Adrenal gland (tissue), 12 donors: ENCODE data around the gene SIRPB2. TPM values are rescaled to one million over a fixed set of nuclear protein-coding genes. Genes with fewer than 3 reads are reported as not detected.

Source experiments
- DNase-seq, 7 donors: peaks; one replicate each; pipeline ENCODE4 v3.0.0-alpha.2; 2019 to 2020
- H3K27ac ChIP-seq, 5 donors: fragments of 200-600 bp; sonication (generic) in 4 of 5; 1 replicate in 3 of 5; 2 replicates in 2 of 5; pipeline versions ENCODE4 v1.5.1 to v1.8.0; 2016 to 2020; ENCODE audit warnings: mild to moderate bottlenecking in 1 of 5
- H3K27me3 ChIP-seq: fragments of 200-600 bp; 2 replicates; pipeline ENCODE4 v1.8.0; 2021
- H3K36me3 ChIP-seq, 2 donors: fragments of 200-600 bp; replicated peaks in 1 of 2; 1 replicate in 1 of 2; 2 replicates in 1 of 2; pipeline versions ENCODE4 v1.5.1 to v1.8.0; 2018 to 2022
- H3K4me1 ChIP-seq, 2 donors: fragments of 200-600 bp; replicated peaks in 1 of 2; 1 replicate in 1 of 2; 2 replicates in 1 of 2; pipeline versions ENCODE4 v1.5.1 to v1.8.0; 2018 to 2021
- H3K4me3 ChIP-seq, 4 donors: fragments of 200-600 bp; sonication (generic) in 3 of 4; one replicate each; pipeline ENCODE4 v1.5.1; 2016 to 2018
- H3K9me3 ChIP-seq, 3 donors: fragments of 200-600 bp; sonication (generic) in 1 of 3; replicated peaks in 1 of 3; 1 replicate in 2 of 3; 2 replicates in 1 of 3; pipeline versions ENCODE4 v1.5.1 to v1.8.0; 2016 to 2021
- CTCF ChIP-seq, 6 experiments: fragments of 450-650 bp in 4 of 6; fragments of 200-600 bp in 2 of 6; sonication (generic) in 1 of 6; IDR thresholded peaks; 1 replicate in 5 of 6; 2 replicates in 1 of 6; pipeline versions ENCODE4 v1.5.1 to v1.8.0; 2016 to 2021; ENCODE audit warnings: antibody characterized with exemption in 6 of 6, mild to moderate bottlenecking in 2 of 6, moderate library complexity in 1 of 6
- POLR2A ChIP-seq, 2 donors: fragments of 450-650 bp; IDR thresholded peaks; one replicate each; pipeline ENCODE4 v1.6.1; 2017; ENCODE audit warnings: antibody characterized with exemption in 2 of 2, mild to moderate bottlenecking in 2 of 2, moderate library complexity in 1 of 2
- WGBS, 4 donors: extraction: QIAGEN DNeasy Blood & Tissue Kit in 2 of 4; methylation state at CpG; one replicate each; pipeline versions ENCODE4 v1.1.5 to v1.1.7; 2013 to 2017; 5-methylcytosine and 5-hydroxymethylcytosine counted together
- intact Hi-C, 2 donors: fragments of 100-400 bp; cut with DNase I; formaldehyde crosslinking; loops; one replicate each; pipeline versions ENCODE4 v1.14.1 to v1.15.0; 2022 to 2023
- polyA plus RNA-seq, 3 donors: library from polyadenylated mRNA; stranded (reverse); fragments of 200-250 nt in 2 of 3; fragments of 350-450 nt in 1 of 3; fragmentation: Illumina TruSeq in 1 of 3; extraction: RNeasy Lipid Tissue Mini Kit (QIAGEN cat#74804) in 1 of 3; gene quantifications; one replicate each; pipeline ENCODE4 v1.2.3, GENCODE V29; 2013 to 2014
- total RNA-seq, 9 donors: library from RNA; depleted of rRNA in 4 of 9; stranded (reverse); fragments of >200 nt in 4 of 9; fragments of 120-200 nt in 1 of 9; fragmentation: NEBNext Ultra II Directional in 1 of 9; extraction: Animal tissue kit (Norgen Biotek cat#: 25700) in 1 of 9; gene quantifications; one replicate each; pipeline versions ENCODE4 v1.1.0 to v1.2.4, GENCODE V29; 2013 to 2023
- donor health status: healthy with polysubstance abuse.
- donor health status: Bipolar disorder and iron deficiency.
- donor health status: DM: yes; HTN: yes; CAD: no.
- donor health status: DM: no; HTN: no; CAD: no.
- donor health status: DM: no; HTN: no; CAD: no.
- donor health status: DM: yes; HTN: yes; CAD: no.

Gene SIRPB2
- total and polyA plus RNA-seq, 12 donors: 0.61 to 19.7 (median 10.3) TPM

- Histone ChIP-seq H3K36me3 (peaks cover 0 to 100% of the 10 kb centered on the region in 2 donors), H3K4me1 (no peaks in the 10 kb centered on the region), H3K9me3 (peaks cover 0 to 8% (median 5%) of the 10 kb centered on the region in 3 donors), H3K4me3 (no peak overlapping the region), H3K27me3 (no peaks in the 10 kb centered on the region), H3K27ac (no peak overlapping the region)
- intact Hi-C loops: no loop called here
- DNase-seq: no peak
- TF ChIP-seq CTCF (IDR thresholded peaks at IDR 0.05): no peak
- no peak for TF ChIP-seq POLR2A (IDR thresholded peaks at IDR 0.05)
- 93 to 100% (median 95%) methylated on average over 1 of the region's 1 CpG for WGBS, 4 donors
These were observed 44.7 kb downstream of the SIRPB2 start for GRCh38 chr20:1446536-1446935.

GRCh38 chr20:1443085-1443484 is 48.1 kb downstream of the SIRPB2 start:
- Histone ChIP-seq H3K27ac (no peak overlapping the region), H3K4me1 (no peaks in the 10 kb centered on the region), H3K4me3 (no peak overlapping the region), H3K36me3 (peaks cover 0 to 69% of the 10 kb centered on the region in 2 donors), H3K9me3 (no peaks in the 10 kb centered on the region), H3K27me3 (no peaks in the 10 kb centered on the region)
- no peak for DNase-seq
- intact Hi-C loops: loop anchor here in 1 of 2 donors (5.0 kb wide), 1 partner anchor 131 kb away; no protein-coding TSS in a partner anchor
- WGBS, 4 donors: 78 to 85% (median 81%) methylated on average over 5 of the region's 5 CpGs
- TF ChIP-seq CTCF (IDR thresholded peaks at IDR 0.05): no peak
- TF ChIP-seq POLR2A (IDR thresholded peaks at IDR 0.05): no peak

- WGBS, 4 donors: 90 to 97% (median 92%) methylated on average over 2 of the region's 2 CpGs
- H3K27me3 ChIP-seq: no peaks in the 10 kb centered on the region
- no peaks in the 10 kb centered on the region for H3K4me1 ChIP-seq
- no peaks in the 10 kb centered on the region for H3K9me3 ChIP-seq
- DNase-seq: no peak
- peaks cover 0 to 62% of the 10 kb centered on the region in 2 donors for H3K36me3 ChIP-seq
- H3K4me3 ChIP-seq: no peak overlapping the region
- H3K27ac ChIP-seq: no peak overlapping the region
- intact Hi-C loops: loop anchor here in 1 of 2 donors (5.0 kb wide), 1 partner anchor 130 kb away; no protein-coding TSS in a partner anchor
- TF ChIP-seq POLR2A (IDR thresholded peaks at IDR 0.05) (no peak), CTCF (IDR thresholded peaks at IDR 0.05) (no peak)
These were observed 48.9 kb downstream of the SIRPB2 start for GRCh38 chr20:1442304-1442703.

GRCh38 chr20:1441133-1441532 is 50.1 kb downstream of the SIRPB2 start:
- H3K36me3 ChIP-seq: peaks cover 0 to 50% of the 10 kb centered on the region in 2 donors
- H3K27ac ChIP-seq: no peak overlapping the region
- H3K4me3 ChIP-seq: no peak overlapping the region
- no peaks in the 10 kb centered on the region for H3K27me3 ChIP-seq
- DNase-seq: no peak
- TF ChIP-seq POLR2A (IDR thresholded peaks at IDR 0.05) (no peak), CTCF (IDR thresholded peaks at IDR 0.05) (no peak)
- WGBS, 4 donors: 77 to 96% (median 83%) methylated on average over 3 of the region's 3 CpGs
- no peaks in the 10 kb centered on the region for H3K9me3 ChIP-seq
- H3K4me1 ChIP-seq: no peaks in the 10 kb centered on the region
- intact Hi-C loops: loop anchor here in 1 of 2 donors (5.0 kb wide), 1 partner anchor 129 kb away; no protein-coding TSS in a partner anchor
